ENCODE measurements around the gene PLCXD3.
"Not testable (repeated sequence)": the region's sequence is repeated elsewhere in the genome, so short reads cannot be mapped to it uniquely, and the experiment has no call there.

Gene PLCXD3

GRCh38 chr5:41356786-41357185 lies 153.6 kb downstream of the PLCXD3 start:
- DNase-seq (ENCODE audit: low read depth in 2 of 2): no peak

DNA sequence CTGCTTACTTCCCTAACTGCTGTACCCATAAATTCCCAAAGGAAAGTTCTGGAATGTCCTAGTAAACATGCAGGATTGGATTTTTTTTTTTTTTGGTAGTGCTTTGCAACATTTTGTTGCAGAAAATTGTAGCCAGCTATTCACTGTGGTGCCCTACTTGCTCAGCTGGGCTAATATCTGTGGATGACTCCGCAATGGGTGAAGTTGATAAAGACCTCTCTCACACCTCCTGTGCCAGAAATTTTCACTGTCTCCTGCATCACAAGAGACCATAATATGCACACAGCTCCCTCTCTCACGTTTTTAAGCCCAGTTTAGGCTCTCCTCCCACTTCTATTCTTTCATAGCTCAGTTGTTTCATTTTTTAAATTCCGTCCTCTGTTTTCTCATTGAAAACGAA lies 160.6 kb downstream of the PLCXD3 start:
- no peak for DNase-seq (ENCODE audit: low read depth in 2 of 2)

DNA sequence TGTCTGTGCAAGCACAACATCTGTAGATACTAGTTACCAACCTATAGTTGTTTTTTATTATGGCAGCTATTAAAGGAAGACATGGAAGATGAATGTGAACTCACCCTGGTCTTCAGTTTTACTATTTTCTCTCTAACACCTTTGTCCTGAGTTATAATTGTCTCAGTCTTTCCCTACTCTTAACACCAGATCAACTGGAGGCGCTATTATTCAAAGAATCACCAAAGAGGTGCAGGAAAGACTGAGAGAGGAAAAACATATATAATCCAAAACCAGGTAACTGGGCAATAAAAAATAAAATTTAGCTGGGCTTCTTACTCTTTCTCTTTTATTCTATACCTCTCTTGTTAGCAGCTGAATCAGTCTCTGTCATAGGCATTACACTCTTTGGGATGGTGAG lies 162.8 kb downstream of the PLCXD3 start:
- DNase-seq (ENCODE audit: low read depth in 2 of 2): no peak

GRCh38 chr5:41346609-41347008 lies 163.8 kb downstream of the PLCXD3 start:
- no peak for DNase-seq (ENCODE audit: low read depth in 2 of 2)

- DNase-seq (ENCODE audit: low read depth in 2 of 2): no peak
These were observed 165.1 kb downstream of the PLCXD3 start for GRCh38 chr5:41345295-41345694.

- DNase-seq (ENCODE audit: low read depth in 2 of 2): no peak
These were observed 171.1 kb downstream of the PLCXD3 start for GRCh38 chr5:41339339-41339738.

DNA sequence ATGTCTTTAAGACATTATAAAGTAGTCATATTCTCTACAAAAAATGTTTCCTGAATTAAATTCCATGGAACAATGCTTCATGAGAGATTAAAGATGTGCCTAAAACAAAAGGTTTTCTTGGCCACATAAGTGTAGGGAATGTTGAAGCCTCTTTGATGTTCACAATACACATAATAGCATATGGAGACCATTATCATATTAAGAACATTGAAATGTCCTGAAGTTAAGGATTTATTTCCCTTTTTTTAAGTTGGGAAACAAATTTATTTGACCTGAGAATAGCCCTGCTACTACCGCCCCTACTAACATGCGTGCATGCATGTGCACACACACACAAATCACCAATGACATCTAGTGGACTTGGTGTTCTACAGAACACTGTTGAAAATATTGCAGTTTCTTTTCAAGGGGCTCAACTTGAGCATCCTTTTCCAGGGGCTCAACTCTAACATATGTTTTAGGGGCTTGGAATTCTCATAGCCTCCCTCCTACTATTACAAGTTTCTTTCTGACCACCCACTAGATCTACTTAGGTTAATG lies 172.2 kb downstream of the PLCXD3 start:
- DNase-seq (ENCODE audit: low read depth in 2 of 2): no peak

DNA sequence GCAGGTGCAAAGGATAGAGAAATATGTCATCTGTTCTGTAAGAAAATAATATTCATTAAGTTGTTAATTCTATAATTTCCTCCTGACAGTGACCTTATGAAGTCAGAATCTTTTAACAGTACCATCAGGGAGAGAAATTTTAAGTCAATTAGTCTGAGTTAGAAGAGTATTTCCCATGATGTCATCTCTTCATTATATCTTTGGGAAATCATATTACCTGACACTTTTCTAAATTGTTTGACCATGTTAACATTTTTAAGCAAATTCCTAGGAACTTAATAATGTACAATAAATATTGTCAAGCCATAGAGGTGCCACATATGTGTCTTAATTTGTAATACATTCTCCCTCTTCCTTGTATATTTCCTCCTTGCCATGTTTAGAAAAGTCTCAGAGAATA lies 172.7 kb downstream of the PLCXD3 start:
- no peak for DNase-seq (ENCODE audit: low read depth in 2 of 2)

- DNase-seq (ENCODE audit: low read depth in 2 of 2): no peak
These were observed 173.2 kb downstream of the PLCXD3 start for GRCh38 chr5:41337216-41337615.

- no peak for DNase-seq (ENCODE audit: low read depth in 2 of 2)
These were observed 173.9 kb downstream of the PLCXD3 start for GRCh38 chr5:41336471-41336870.

DNA sequence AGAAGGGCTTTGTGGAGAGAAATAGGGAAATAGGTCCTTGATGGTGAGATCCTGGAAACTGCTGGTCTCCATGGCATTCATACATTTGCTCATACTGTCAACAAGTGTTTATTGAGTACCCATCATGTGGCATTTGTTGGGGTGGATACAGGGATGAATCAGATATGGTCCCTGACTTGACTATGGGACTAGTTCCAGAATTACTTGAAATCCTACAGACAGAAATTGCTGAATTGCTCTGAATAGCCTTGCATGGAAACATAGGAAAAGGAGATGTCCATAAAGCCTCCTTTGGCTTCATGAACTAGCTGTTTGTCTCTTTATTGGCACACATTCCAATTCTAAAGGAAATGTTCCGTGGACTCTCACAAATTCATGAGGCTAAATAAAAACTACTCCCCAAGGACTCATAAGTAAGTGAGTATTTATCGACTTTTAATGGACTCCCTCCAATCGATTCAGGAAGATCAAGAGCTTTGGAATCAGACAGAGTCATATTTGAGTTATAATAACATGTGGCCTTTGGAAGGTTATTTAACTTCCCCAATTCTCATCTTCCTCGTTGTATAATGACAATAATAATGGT lies 174.7 kb downstream of the PLCXD3 start:
- DNase-seq (ENCODE audit: low read depth in 2 of 2): no peak

DNA sequence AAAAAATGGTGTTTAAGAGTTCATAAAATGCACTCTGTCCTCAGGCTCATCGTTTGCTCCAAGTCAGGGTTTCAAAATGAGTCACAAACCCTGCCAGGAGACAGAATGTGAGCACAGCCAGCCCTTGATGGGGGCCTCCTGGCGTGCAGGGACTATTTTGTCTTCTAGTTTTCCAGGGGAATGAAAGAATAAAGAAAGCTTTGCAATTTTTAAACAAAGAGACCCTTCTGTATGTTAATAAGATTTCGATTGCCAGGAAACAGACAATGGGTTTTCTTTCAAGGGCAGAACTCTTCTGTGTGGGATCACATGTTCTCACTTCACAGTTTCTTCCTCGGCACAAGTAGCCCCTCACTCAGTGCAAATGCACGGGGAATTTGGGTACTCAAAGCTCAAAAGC lies 175.6 kb downstream of the PLCXD3 start:
- DNase-seq (ENCODE audit: low read depth in 2 of 2): no peak

GRCh38 chr5:41334221-41334620 lies 176.2 kb downstream of the PLCXD3 start:
- no peak for DNase-seq (ENCODE audit: low read depth in 2 of 2)

DNA sequence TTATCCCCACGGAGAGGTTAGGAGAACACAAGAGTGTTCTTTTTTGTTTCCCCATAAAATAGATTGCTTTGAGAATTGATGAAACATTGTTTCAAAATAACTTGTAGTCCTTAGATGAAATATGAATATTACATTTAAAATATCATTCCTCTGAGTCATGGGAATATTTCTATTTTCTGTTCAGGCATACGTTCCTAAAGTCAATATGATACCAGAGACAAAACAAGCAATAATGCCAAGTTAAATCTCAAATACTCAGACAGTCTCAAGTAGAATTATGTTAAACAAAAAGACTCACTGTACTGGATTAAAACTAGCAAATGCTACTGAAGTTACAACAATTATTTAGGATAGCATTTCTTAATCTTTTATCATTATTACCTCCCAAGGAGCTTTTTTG lies 185.3 kb downstream of the PLCXD3 start:
- no peak for DNase-seq (ENCODE audit: low read depth in 2 of 2)

DNA sequence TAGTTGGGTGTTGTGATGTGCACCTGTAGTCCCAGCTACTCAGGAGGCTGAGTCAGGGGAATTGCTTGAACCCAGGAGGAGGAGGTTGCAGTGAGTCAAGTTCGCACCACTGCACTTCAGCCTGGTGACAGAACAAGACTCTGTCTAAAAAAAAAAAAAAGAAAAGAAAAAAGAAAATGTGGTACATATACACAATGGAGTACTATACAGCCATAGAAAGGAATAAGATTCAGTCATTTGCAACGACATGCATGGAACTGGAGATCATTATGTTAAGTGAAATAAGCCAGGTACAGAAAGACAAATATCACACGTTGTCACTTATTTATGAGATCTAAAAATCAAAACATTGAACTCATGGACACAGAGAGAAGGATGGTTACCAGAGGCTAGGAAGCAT lies 187.6 kb downstream of the PLCXD3 start:
- DNase-seq (ENCODE audit: low read depth in 2 of 2): not testable (repeated sequence)

DNA sequence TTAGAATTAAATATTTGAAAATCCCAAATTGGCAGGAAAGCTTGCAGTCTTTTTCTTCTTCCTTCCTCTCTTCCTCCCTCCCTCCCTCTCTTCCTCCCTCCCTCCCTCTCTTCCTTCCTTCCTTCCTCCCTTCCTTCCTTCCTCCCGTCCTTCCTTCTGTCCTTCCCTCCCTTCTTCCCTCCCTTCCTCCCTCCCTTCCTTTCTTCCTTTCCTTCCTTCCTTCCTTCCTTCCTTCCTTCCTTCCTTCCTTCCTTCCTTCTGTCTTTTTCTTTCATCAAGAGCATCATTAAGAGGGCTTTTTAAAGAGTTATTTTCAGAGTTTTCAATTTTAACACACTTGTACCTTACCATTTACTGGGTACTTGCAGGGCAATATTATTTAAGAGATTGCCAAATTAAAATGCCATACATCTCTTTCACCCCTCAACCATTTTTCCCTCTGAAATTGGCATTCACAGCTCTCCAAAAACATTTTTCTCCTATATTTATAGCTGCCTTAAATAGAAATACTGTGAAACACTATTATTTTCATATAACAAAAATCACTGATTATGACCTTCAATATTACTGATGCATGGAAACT lies 197.8 kb downstream of the PLCXD3 start:
- no peak for DNase-seq (ENCODE audit: low read depth in 2 of 2)

GRCh38 chr5:41312066-41312465 lies 198.3 kb downstream of the PLCXD3 start:
- no peak for DNase-seq (ENCODE audit: low read depth in 2 of 2)

- DNase-seq (ENCODE audit: low read depth in 2 of 2): no peak
These were observed 201.1 kb downstream of the PLCXD3 start for GRCh38 chr5:41309275-41309674.

DNA sequence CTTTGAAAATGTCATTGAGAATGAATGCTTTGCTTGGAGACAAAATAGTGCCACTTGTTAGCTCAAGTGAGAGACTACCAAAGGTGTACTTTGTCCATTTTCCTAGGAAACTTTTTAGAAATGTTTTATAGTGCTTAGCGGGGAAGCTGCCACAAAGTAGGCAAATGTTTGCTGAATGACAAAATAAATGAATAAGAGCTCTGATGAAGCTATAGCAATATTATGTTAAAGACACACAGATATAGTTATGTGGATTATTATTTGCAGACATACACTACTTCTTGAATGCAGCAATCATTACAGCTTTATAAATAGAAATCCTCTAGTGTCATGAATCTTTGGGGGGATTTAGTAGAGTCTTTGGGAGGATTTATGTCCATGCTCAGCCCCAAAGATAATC lies 204.4 kb downstream of the PLCXD3 start:
- no peak for DNase-seq (ENCODE audit: low read depth in 2 of 2)

- DNase-seq (ENCODE audit: low read depth in 2 of 2): no peak
These were observed 205.3 kb downstream of the PLCXD3 start for GRCh38 chr5:41305056-41305455.

DNA sequence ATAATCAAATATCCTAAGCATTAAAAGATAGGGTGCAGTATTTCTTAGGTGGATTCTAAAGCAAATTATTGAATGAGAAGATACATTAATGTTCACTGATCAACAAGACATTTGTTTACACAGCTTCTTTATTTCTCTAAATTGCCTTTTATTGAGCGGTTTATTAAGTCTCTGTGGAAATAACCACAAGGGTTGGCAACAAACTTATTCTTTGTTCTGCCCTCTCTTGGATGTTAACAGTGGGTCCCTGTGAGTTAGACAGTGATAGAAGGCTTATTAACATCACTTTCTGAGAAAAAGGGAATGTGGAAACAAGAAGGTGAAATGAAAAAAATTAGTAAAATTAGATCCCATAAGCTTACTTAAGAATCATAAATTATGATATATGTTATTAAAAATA lies 214.3 kb downstream of the PLCXD3 start:
- no peak for DNase-seq (ENCODE audit: low read depth in 2 of 2)

DNA sequence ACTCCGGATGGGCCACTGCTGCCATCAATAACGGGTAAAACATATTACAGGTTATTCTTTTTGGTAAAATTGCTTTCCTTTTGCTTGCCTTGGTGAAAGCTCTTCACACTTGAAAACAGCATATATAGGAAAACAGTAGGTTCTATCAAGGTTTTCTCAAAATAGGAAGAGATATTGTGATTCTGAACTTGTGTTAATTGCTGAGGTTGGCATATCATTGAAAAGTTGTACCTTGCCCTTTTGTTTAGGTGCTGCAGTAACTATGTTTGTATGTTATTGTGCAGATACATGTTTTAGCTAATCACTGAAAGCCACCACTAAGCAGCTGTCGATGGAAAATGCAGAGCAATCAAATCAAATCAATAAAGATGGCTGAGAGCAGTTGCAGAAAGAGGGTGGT lies 219.1 kb downstream of the PLCXD3 start:
- DNase-seq (ENCODE audit: low read depth in 2 of 2): no peak

- DNase-seq (ENCODE audit: low read depth in 2 of 2): no peak
These were observed 219.6 kb downstream of the PLCXD3 start for GRCh38 chr5:41290810-41291209.

DNA sequence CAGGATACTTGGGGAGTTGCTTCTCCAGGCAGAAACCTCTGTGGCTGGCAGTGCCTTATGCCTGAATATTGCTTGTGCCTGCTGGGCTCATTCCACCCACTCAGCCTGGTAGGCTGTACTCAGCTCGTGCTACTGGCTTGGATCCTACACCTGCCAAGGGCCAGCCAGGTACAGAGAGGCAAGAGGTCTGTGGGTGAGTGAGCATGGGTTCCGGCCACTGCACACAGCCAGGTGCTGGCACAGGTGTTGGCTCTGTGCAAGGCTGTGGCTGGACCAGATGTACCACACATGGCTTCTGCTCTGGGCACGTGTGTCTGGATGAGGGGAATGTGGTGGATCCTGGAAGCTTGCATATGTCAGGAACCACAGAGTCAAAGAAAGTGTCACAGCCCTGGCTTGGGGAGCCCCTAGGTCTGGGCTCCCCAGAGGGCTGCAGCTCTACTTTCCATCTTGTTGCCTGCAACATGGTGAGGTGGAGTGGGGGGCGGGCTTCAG lies 220.4 kb downstream of the PLCXD3 start:
- DNase-seq (ENCODE audit: low read depth in 2 of 2): no peak
